Stimulated activated CD8-positive, alpha-beta memory T cell treated with anti-CD3 and anti-CD28 coated beads, Interleukin-12 subunit alpha, Interleukin-12 subunit beta, amount 100 ng/mL, for 1 hour (primary cell): ENCODE results near the gene LRRN4CL.
"Not testable (repeated sequence)": the region's sequence is repeated elsewhere in the genome, so short reads cannot be mapped to it uniquely, and the experiment has no call there.

Source experiments
- DNase-seq: peaks from one replicate; pipeline ENCODE4 v3.0.0-alpha.2; 2020; ENCODE audit warnings: low read depth

Gene LRRN4CL

DNA sequence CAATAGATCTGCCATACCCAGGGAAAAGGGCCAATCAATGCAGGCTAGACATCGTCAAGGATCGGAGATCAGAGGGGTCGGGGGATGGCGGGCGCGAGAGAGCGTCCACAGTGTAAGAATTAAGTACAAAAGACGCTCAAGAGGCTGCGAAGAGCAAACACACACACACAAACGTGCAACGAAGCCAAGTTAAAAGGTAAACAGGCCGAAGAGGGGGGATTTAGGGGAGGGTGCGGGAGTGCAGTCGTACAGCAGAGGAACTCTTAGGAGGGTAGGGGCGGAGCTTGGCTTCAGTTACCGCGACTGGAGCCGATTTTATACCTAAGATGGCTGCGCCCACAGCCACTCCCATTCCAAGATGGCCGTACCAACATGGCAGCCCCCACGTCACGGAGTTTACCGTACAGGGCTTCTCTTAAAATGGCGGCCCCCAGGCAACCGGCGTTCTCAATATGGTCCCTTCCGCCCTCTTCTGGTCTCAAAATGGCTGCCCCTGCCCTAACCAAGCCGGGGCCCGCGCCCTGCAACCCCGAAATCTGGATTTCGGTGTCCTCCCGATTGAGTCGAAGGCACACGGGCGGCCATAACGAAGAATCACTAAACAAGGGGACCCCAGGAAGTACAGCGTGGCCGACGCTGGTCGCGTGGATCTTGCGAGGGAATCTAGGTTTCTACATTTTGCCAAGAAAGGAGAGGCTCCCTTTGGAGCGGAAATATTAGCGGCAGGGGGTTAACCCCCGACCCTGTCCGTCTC, 20.1 kb upstream of the LRRN4CL start:
- peak; percentile 97 for DNase-seq

GRCh38 chr11:62708793-62709192, 19.5 kb upstream of the LRRN4CL start:
- DNase-seq: peak; percentile 30

DNA sequence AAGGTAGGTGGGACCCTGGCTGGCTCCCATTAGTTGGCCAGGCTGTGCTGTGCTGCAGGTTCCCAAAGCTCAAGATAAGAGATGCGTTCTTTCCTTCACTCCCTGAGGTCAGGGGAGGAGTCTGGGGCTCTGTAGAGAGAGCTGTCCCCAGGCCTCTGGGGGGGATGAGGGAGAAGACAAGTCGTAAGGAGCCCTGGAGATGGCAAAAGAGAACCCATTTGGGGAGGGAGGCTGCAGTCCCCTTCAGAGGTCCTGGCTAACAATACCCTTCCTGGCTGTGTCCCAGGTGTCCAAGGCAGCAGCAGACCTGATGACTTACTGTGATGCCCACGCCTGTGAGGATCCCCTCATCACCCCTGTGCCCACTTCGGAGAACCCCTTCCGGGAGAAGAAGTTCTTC, 19.1 kb upstream of the LRRN4CL start:
- no peak for DNase-seq

DNA sequence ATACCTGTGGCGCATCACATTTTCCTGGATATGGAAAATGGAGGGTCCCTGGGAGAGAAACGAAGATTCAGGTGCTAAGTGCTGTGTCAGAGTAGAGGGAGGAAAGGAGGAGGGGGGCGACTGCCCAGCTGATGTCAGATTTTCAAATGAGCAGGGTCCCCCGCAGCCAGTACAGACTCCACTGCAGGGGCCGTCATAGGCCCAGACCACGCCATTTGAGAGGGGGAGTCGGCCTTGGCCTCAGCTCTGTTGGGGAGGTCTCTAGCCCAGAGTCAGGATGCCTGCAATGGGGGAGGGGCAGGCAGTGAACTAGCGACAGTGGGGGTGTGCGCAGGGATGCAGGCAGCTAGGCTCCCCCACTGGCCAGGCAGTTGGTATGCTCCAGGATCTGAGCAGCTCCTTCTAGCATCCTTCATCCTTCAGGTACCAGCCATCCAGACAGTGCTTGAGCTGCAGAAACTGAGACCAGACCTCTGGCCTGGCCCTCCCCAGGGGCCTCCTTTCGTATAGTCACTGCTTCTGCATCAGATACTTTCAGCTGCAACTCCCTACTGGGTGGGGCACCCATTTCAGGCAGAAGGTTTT, 18.0 kb upstream of the LRRN4CL start, which contains the start of the genes BSCL2 and GNG3:
BSCL2 (minus strand) TSS at position 148 of the 585 bp plus-strand sequence. CDS start 229 bp downstream, outside the sequence.
GNG3 (plus strand) TSS at position 400 of the 585 bp plus-strand sequence. CDS start 620 bp downstream, outside the sequence.
- DNase-seq: no peak

GRCh38 chr11:62706850-62707247, 17.5 kb upstream of the LRRN4CL start:
- no peak for DNase-seq

GRCh38 chr11:62705880-62706849, 16.8 kb upstream of the LRRN4CL start:
- DNase-seq: peak; percentile 90

DNA sequence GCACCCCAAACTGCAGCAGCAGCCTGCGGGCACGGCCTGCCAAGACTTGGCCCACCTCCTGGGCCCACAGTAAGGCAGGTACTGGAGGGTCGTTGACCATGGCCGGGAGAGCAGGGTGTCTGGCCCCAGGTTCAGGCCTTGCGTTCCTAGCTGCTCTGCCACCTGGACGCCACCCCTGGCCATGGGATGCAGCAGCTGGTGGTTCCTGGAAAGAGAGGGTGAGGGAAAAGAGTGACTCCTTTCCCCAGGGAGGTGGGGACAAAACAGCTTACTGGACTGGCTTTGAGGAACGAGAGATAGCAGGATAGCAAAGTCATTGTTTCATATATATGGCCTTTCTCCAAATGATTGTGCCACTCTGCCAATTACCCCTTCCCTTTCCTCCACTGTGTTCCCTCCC, 16.1 kb upstream of the LRRN4CL start:
- DNase-seq: no peak

DNA sequence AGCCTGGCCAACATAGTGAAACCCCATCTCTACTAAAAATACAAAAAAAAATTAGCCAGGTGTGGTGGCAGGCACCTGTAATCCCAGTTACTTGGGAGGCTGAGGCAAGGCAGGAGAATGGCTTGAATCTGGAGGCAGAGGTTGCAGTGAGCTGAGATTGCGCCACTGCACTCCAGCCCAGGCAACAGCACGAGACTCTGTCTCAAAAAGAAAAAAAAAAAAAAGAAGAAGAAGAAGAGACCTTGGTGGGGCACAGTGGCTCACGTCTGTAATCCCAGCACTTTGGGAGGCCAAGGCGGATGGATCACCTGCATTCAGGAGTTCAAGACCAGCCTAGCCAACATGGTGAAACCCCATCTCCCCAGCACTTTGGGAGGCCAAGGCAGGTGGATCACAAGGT, 14.6 kb upstream of the LRRN4CL start:
- DNase-seq: not testable (repeated sequence)

- DNase-seq: no peak
Measured at GRCh38 chr11:62702246-62702645, 12.9 kb upstream of the LRRN4CL start.

GRCh38 chr11:62694455-62695167, 5.3 kb upstream of the LRRN4CL start:
- peak; percentile 66 for DNase-seq

DNA sequence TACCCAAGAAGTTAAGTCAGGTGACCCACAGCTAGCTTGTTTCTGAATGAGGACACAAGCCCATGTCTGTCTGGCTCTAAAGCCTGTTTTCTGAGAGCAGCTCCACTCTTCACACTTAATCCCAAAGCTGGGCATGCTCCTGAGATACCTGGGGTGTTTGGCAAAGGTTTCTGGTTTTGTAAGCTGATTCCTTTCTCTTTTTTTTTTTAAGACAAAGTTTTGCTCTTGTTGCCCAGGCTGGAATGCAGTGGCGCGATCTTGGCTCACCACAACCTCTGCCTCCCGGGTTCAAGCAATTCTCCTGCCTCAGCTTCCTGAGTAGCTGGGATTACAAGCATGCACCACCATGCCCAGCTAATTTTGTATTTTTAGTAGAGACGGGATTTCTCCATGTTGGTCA, 4.3 kb upstream of the LRRN4CL start:
- not testable (repeated sequence) for DNase-seq

DNA sequence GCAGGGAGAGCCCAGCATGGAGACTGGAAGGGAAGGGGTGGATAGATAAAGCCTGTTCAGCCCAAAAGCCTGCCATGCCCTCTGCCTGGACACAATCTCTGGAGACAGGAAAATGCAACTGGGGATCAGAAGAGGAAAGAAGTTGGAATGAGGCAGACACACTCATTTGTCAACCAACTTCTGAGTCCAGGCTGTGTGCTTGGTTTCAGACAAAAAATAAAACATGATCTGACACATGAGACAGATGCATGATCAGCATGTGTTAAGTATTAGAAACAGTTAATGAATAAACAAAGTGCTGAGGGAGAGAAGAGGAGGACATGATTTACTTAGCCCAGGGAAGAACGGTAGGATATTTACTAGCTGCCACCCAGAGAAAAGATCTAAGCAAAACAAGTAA, 839 bp downstream of the LRRN4CL start:
- no peak for DNase-seq

DNA sequence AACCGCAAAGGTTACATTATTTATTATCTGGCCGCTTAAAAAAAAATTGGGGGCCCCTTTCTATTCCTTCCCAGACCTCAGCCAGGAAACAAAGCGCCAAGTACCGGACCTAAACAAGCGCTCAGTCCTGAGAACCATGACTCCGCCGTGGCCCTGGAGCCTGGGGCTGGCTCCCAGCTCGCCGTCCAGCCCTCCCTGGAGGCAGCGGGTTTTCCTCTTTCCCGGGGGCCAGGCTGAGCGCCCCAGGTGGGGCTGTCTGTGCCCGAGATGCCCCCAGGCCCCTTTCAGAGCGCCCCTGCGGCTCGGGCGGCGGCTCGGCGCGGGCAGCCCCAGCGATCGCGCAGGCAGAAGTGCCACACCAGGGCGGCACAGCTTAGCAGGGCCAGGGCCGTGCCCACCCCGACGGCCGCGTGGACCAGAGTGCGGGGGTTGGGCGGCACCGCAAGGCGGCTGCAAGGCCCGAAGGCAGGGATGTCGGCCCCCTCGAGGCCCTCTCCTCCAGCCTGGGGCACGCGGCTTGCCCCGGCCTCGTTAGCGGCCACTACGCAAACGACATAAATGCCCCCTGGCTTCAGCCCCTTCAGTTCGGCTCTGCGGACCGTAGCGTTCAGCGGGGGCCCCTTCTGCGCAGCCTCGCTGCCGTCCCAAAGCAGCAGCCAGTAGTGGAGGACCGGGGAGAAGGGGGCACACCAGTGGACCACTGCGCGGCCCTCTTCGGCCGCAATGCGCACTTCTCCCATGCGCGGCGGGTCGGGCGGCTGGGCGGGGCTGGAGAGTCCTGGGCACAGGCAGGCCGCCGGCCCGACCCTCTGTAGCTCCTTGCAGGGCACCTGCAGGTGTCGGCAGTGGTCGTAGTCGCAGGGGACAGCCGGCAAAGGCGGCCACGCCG, 1.6 kb downstream of the LRRN4CL start:
- no peak for DNase-seq

- DNase-seq: no peak
Measured at GRCh38 chr11:62682518-62682917, 6.8 kb downstream of the LRRN4CL start.

GRCh38 chr11:62680825-62681240, 8.5 kb downstream of the LRRN4CL start:
- DNase-seq: no peak

DNA sequence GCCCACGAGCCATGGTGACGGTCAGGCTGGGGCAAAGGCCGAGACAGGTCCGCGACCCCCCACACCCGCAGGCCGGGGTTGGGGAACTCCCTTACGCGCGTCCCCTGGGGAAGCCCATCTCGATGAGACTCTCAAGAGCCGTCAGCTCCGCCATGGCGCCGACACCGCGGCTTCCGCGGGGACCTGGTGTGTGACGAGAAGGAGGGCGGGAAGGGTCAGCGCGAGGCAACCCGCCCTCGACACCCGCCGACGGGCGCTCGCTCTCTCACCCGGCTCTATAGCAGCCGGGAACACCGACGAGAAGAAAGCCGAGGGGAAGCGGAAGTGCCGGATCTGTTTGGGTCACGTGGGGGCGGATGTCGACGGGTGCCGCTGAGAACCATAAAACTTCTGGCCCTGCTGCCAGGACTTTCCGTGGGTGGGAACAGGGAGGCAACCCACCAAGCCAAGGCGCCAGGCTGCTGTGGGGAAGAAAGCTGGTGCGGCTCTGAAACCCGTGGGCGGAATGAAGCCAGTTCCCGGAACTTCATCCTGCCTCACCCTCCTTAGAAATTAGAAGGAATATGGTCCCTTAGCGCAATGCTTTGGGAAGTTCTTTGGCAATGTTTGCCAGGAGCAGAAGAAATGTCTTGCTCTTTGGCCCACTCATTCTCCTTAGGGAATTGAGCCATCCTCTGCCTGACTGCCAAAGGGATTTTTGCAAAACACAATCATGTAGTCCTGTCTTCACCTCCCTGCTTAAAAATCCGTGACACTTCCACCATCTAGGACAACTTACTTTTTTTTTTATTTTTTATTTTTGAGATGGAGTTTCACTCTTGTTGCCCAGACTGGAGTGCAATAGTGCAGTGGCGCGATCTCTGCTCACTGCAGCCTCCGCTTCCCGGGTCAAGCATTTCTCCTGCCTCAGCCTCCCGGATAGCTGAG, 10.3 kb downstream of the LRRN4CL start, which contains the start of gene UBXN1:
UBXN1 (minus strand) TSS at position 304 of the 927 bp plus-strand sequence; CDS start at position 154, 150 bp downstream.
- DNase-seq: peak; percentile 70

GRCh38 chr11:62678433-62678769, 10.9 kb downstream of the LRRN4CL start:
- DNase-seq: no peak

GRCh38 chr11:62677714-62678113, 11.6 kb downstream of the LRRN4CL start:
- DNase-seq: no peak

DNA sequence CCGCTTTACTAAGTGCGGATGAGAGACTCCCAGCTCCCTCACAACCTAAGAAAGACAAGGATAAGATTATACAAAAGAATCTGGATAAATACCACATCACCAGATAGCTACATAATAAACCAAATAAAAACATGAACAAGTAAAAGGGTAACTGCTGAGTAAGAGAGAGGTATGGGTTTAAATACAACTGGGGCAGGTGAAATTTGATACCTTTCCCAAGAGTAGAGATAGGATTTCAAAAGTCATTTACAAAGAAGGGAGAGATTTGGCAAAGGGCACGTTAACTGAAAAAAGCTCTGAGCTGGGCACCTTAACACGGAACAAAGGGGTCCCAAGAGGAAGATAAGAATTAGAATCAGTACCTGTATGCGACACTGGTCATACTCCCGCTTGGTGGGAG, 12.2 kb downstream of the LRRN4CL start:
- DNase-seq: no peak

- DNase-seq: no peak
Measured at GRCh38 chr11:62676698-62677097, 12.6 kb downstream of the LRRN4CL start.
